Liver (tissue), 3 donors: ENCODE measurements around the gene LRRC46.

Source experiments
- CTCF ChIP-seq: fragments of 150-350 bp; IDR thresholded peaks from 2 replicates; pipeline ENCODE4 v1.5.1; 2017; ENCODE audit warnings: improper control_type of control experiment, low read depth, low read length; ENCODE audit not compliant: missing input control
- JUND ChIP-seq, 2 donors: IDR thresholded peaks; 2 replicates each; pipeline ENCODE4 v1.6.1; 2016; ENCODE audit warnings: antibody characterized with exemption in 2 of 2
- MAX ChIP-seq: IDR thresholded peaks from 2 replicates; pipeline ENCODE4 v1.6.1; 2016; ENCODE audit warnings: antibody characterized with exemption
- REST ChIP-seq: IDR thresholded peaks from 2 replicates; pipeline ENCODE4 v1.6.1; 2016; ENCODE audit warnings: antibody characterized with exemption, mild to moderate bottlenecking
- RXRA ChIP-seq, 2 donors: IDR thresholded peaks; 2 replicates each; pipeline ENCODE4 v1.6.1; 2017 to 2018; ENCODE audit warnings: antibody characterized with exemption in 2 of 2, mild to moderate bottlenecking in 1 of 2
- YY1 ChIP-seq: IDR thresholded peaks from 2 replicates; pipeline ENCODE4 v1.6.1; 2016; ENCODE audit warnings: antibody characterized with exemption, mild to moderate bottlenecking
- donor health status: healthy.
- donor health status: healthy.

- TF ChIP-seq MAX, result no peak
- no peak for TF ChIP-seq CTCF
- TF ChIP-seq RXRA (IDR thresholded peaks at IDR 0.05), result no peak
- TF ChIP-seq JUND (IDR thresholded peaks at IDR 0.05), result no peak
- TF ChIP-seq YY1, result no peak
- no peak for TF ChIP-seq REST
Measured at GRCh38 chr17:47845716-47846075, 14.2 kb downstream of the LRRC46 start.
